IMR-90 (cell line): ENCODE data around the gene ZNF786. TPM values are rescaled to one million over a fixed set of nuclear protein-coding genes. Genes with fewer than 3 reads are reported as not detected.

Source experiments
- ATAC-seq: fragments of 200-7000 bp; cut with Tn5 transposase; 2 replicates; pipeline ENCODE4 v1.9.1; 2020; ENCODE audit warnings: low read depth, mild to moderate bottlenecking, moderate library complexity
- BruUV-seq: library from RNA; stranded (reverse); fragments of 400-500 nt; replicated peaks from 2 replicates; lab custom pipeline; 2021; lab: Mats Ljungman, UMichigan
- CTCF ChIA-PET: fragments of 300-600 bp; formaldehyde crosslinking; extraction: SDS; loops from one replicate; lab custom pipeline; 2021; ENCODE audit warnings: antibody characterized with exemption; lab: Yijun Ruan, JAX
- POLR2A ChIA-PET: fragments of 300-600 bp; sonication (Branson Sonifier 250); formaldehyde crosslinking; loops from one replicate; lab custom pipeline; 2022; ENCODE audit warnings: antibody characterized with exemption; ENCODE audit not compliant: unreplicated experiment; lab: Charles Lee
- DNase-seq: peaks from one replicate; pipeline ENCODE4 v3.0.0; 2013
- H2AFZ ChIP-seq: replicated peaks from 2 replicates; pipeline ENCODE3; 2013; ENCODE audit warnings: low read length, mild to moderate bottlenecking; ENCODE audit not compliant: poor library complexity
- H2AK5ac ChIP-seq: 2 replicates; pipeline ENCODE4 v1.6.1; 2013; ENCODE audit warnings: low read depth, low read length, inconsistent platforms
- H2AK9ac ChIP-seq: replicated peaks from 2 replicates; pipeline ENCODE3; 2013; ENCODE audit warnings: mild to moderate bottlenecking, low read depth, low read length, moderate library complexity; ENCODE audit not compliant: poor library complexity
- H2BK120ac ChIP-seq: 2 replicates; pipeline ENCODE4 v1.6.1; 2013; ENCODE audit warnings: low read depth, low read length, inconsistent platforms
- H2BK15ac ChIP-seq: 3 replicates; pipeline ENCODE4 v1.6.1; 2013; ENCODE audit warnings: low read depth, low read length, inconsistent platforms
- H2BK20ac ChIP-seq: 2 replicates; pipeline ENCODE4 v1.6.1; 2013; ENCODE audit warnings: low read depth, mild to moderate bottlenecking, inconsistent platforms, low read length, moderate library complexity
- H2BK5ac ChIP-seq: 2 replicates; pipeline ENCODE4 v1.6.1; 2013; ENCODE audit warnings: mild to moderate bottlenecking, low read depth, low read length, inconsistent platforms; ENCODE audit not compliant: poor library complexity, severe bottlenecking
- H3K14ac ChIP-seq: replicated peaks from 2 replicates; pipeline ENCODE4 v1.6.1; 2013; ENCODE audit warnings: low read depth, low read length, inconsistent platforms
- H3K18ac ChIP-seq: 2 replicates; pipeline ENCODE4 v1.6.1; 2013; ENCODE audit warnings: low read depth, low read length, control low read depth
- H3K23ac ChIP-seq: 2 replicates; pipeline ENCODE4 v1.6.1; 2013; ENCODE audit warnings: low read depth, low read length, inconsistent platforms
- H3K27ac ChIP-seq: 2 replicates; pipeline ENCODE4 v1.5.1; 2013; ENCODE audit warnings: mild to moderate bottlenecking, control low read depth, low read length; ENCODE audit not compliant: insufficient read depth
- H3K27me3 ChIP-seq: 2 replicates; pipeline ENCODE4 v1.6.1; 2013; ENCODE audit warnings: low read length; ENCODE audit not compliant: control insufficient read depth, insufficient read depth
- H3K36me3 ChIP-seq: 2 replicates; pipeline ENCODE4 v1.6.1; 2013; ENCODE audit warnings: low read length, mixed read lengths; ENCODE audit not compliant: control insufficient read depth, insufficient read depth
- H3K4ac ChIP-seq: 2 replicates; pipeline ENCODE4 v1.6.1; 2013; ENCODE audit warnings: low read depth, low read length, inconsistent platforms
- H3K4me1 ChIP-seq: 2 replicates; pipeline ENCODE4 v1.6.1; 2013; ENCODE audit warnings: low read length, mixed read lengths; ENCODE audit not compliant: control insufficient read depth, insufficient read depth
- H3K4me2 ChIP-seq: 2 replicates; pipeline ENCODE4 v1.6.1; 2013; ENCODE audit warnings: low read depth, mild to moderate bottlenecking, control low read depth, low read length, moderate library complexity
- H3K4me3 ChIP-seq: 2 replicates; pipeline ENCODE4 v1.5.1; 2013; ENCODE audit warnings: low read depth, mild to moderate bottlenecking, control low read depth, low read length, moderate library complexity; ENCODE audit not compliant: insufficient read depth
- H3K56ac ChIP-seq: 2 replicates; pipeline ENCODE4 v1.6.1; 2013; ENCODE audit warnings: low read length, inconsistent platforms; ENCODE audit not compliant: insufficient read depth; ENCODE audit errors: extremely low read depth
- H3K79me1 ChIP-seq, 2 experiments: 2 replicates each; pipeline ENCODE4 v1.6.1; 2013; ENCODE audit warnings: low read length in 2 of 2, inconsistent platforms in 1 of 2, low read depth in 1 of 2
- H3K9ac ChIP-seq: 2 replicates; pipeline ENCODE4 v1.6.1; 2013; ENCODE audit warnings: low read depth, low read length, control low read depth
- H3K9me1 ChIP-seq: 2 replicates; pipeline ENCODE4 v1.6.1; 2013; ENCODE audit warnings: low read length, inconsistent platforms; ENCODE audit not compliant: insufficient read depth
- H3K9me3 ChIP-seq: 2 replicates; pipeline ENCODE4 v1.6.1; 2013; ENCODE audit warnings: low read length; ENCODE audit not compliant: control insufficient read depth, insufficient read depth
- H4K20me1 ChIP-seq: 2 replicates; pipeline ENCODE4 v1.6.1; 2013; ENCODE audit warnings: low read length, inconsistent platforms; ENCODE audit not compliant: insufficient read depth
- H4K5ac ChIP-seq: 2 replicates; pipeline ENCODE4 v1.6.1; 2013; ENCODE audit warnings: mild to moderate bottlenecking, low read depth, low read length, control low read depth
- H4K8ac ChIP-seq, 2 experiments: 2 replicates each; pipeline ENCODE4 v1.6.1; 2013; ENCODE audit warnings: low read depth in 2 of 2, low read length in 2 of 2, control low read depth in 1 of 2, inconsistent platforms in 1 of 2
- H4K91ac ChIP-seq: 2 replicates; pipeline ENCODE4 v1.6.1; 2013; ENCODE audit warnings: low read depth, low read length, inconsistent platforms; ENCODE audit not compliant: insufficient read depth
- BHLHE40 ChIP-seq: fragments of 150-350 bp; IDR thresholded peaks from 2 replicates; pipeline ENCODE4 v1.6.1; 2016; ENCODE audit warnings: mild to moderate bottlenecking, low read depth, low read length
- CEBPB ChIP-seq: IDR thresholded peaks from 2 replicates; pipeline ENCODE4 v1.6.1; 2012; ENCODE audit warnings: low read depth, low read length, improper control_type of control experiment
- CHD1 ChIP-seq: IDR thresholded peaks from 2 replicates; pipeline ENCODE4 v1.6.1; 2012; ENCODE audit warnings: low read depth, low read length, improper control_type of control experiment
- CTCF ChIP-seq: conservative IDR thresholded peaks from 2 replicates; pipeline ENCODE4 v1.5.1; 2012; ENCODE audit warnings: mild to moderate bottlenecking, low read depth, low read length, improper control_type of control experiment
- FOS ChIP-seq: fragments of 150-350 bp; IDR thresholded peaks from 2 replicates; pipeline ENCODE4 v1.6.1; 2016; ENCODE audit warnings: low read depth, low read length
- MAFK ChIP-seq: IDR thresholded peaks from 2 replicates; pipeline ENCODE4 v1.6.1; 2012; ENCODE audit warnings: low read depth, low read length, improper control_type of control experiment
- MAZ ChIP-seq: IDR thresholded peaks from 2 replicates; pipeline ENCODE4 v1.6.1; 2012; ENCODE audit warnings: low read depth, mild to moderate bottlenecking, low read length, improper control_type of control experiment, moderate library complexity, borderline replicate concordance
- MXI1 ChIP-seq: IDR thresholded peaks from 2 replicates; pipeline ENCODE4 v1.6.1; 2012; ENCODE audit warnings: low read depth, mild to moderate bottlenecking, low read length, moderate library complexity, borderline replicate concordance
- POLR2A ChIP-seq: IDR thresholded peaks from 2 replicates; pipeline ENCODE4 v1.6.1; 2012; ENCODE audit warnings: mild to moderate bottlenecking, low read depth, low read length
- RAD21 ChIP-seq: IDR thresholded peaks from 2 replicates; pipeline ENCODE4 v1.6.1; 2012; ENCODE audit warnings: low read length, improper control_type of control experiment
- RCOR1 ChIP-seq: IDR thresholded peaks from 2 replicates; pipeline ENCODE4 v1.6.1; 2012; ENCODE audit warnings: mild to moderate bottlenecking, low read length, improper control_type of control experiment; ENCODE audit not compliant: insufficient replicate concordance
- RFX5 ChIP-seq: IDR thresholded peaks from 2 replicates; pipeline ENCODE4 v1.8.0; 2012; ENCODE audit warnings: low read depth, mild to moderate bottlenecking, low read length, moderate library complexity
- USF2 ChIP-seq: fragments of 150-350 bp; IDR thresholded peaks from 2 replicates; pipeline ENCODE4 v1.6.1; 2017; ENCODE audit warnings: mild to moderate bottlenecking, antibody characterized with exemption, low read length, low read depth
- WGBS, 2 experiments: methylation state at CpG; one replicate each; pipeline versions ENCODE4 v1.1.5 to v1.1.7; 2013; ENCODE audit warnings: missing lambda C conversion rate in 2 of 2; ENCODE audit not compliant: insufficient read length in 1 of 2; ENCODE audit errors: extremely low coverage in 2 of 2; 5-methylcytosine and 5-hydroxymethylcytosine counted together
- dilution Hi-C: fragments of 300-500 bp; cut with HindIII; formaldehyde crosslinking; loops from one replicate; pipeline ENCODE4 v1.14.3; 2018; ENCODE audit warnings: low sequenced_read_pairs; ENCODE audit not compliant: unreplicated experiment
- in situ Hi-C: fragments of 300-500 bp; cut with MboI; formaldehyde crosslinking; loops from 3 replicates; pipeline ENCODE4 v1.14.3; 2019; ENCODE audit warnings: low sequenced_read_pairs, inconsistent platforms, mixed read lengths
- intact Hi-C: fragments of 100-400 bp; cut with micrococcal nuclease; formaldehyde crosslinking; loops from 2 replicates; pipeline ENCODE4 v1.10.0; 2022
- polyA plus RNA-seq, 3 experiments: library from polyadenylated mRNA; depleted of rRNA; stranded (reverse); fragments of >200 nt; gene quantifications; 2 replicates each; pipeline ENCODE4 v1.2.3, GENCODE V29; 2012; ENCODE audit warnings: low replicate concordance in 1 of 3
- total RNA-seq: library from RNA; depleted of rRNA; stranded (reverse); fragments of >200 nt; gene quantifications from 2 replicates; pipeline ENCODE4 v1.2.3, GENCODE V29; 2012

The ZNF786 gene
- total and polyA plus RNA-seq, 2 of the 4 experiments (the other 2 are of a cell fraction): 2.8 to 7.3 TPM

- dilution Hi-C loops (no loop called here), intact Hi-C loops (no loop called here), in situ Hi-C loops (no loop called here)
- Histone ChIP-seq H3K4me1 (peaks cover 3% of the 10 kb centered on the region), H3K9me1 (no peaks in the 10 kb centered on the region; the same call in 1 of the 2 replicates), H3K4ac (no peak overlapping the region), H2BK15ac (no peak overlapping the region), H3K4me2 (no peak overlapping the region), H3K79me1 (peaks cover 18 to 28% of the 10 kb centered on the region in 2 experiments), H3K18ac (no peak overlapping the region), H3K23ac (no peak overlapping the region), H3K9me3 (peaks cover 4% of the 10 kb centered on the region), H2AFZ (no peak overlapping the region), H4K5ac (no peak overlapping the region), H4K20me1 (no peaks in the 10 kb centered on the region), H4K91ac (no peak overlapping the region), H3K56ac (no peak overlapping the region), H2BK5ac (no peak overlapping the region), H3K36me3 (peaks cover 9% of the 10 kb centered on the region), H2BK20ac (no peak overlapping the region), H2AK5ac (no peak overlapping the region), H3K9ac (no peak overlapping the region), H4K8ac (no peak overlapping the region), H2BK120ac (no peak overlapping the region), H3K4me3 (no peak overlapping the region), H3K14ac (no peak overlapping the region), H3K27me3 (no peaks in the 10 kb centered on the region), H3K27ac (no peak overlapping the region), H2AK9ac (no peak overlapping the region)
- TF ChIP-seq BHLHE40: no peak
- TF ChIP-seq POLR2A: no peak
- TF ChIP-seq RAD21: no peak
- TF ChIP-seq CEBPB: no peak
- no peak for TF ChIP-seq RFX5
- no peak for TF ChIP-seq USF2
- no peak for TF ChIP-seq CTCF
- TF ChIP-seq CHD1: no peak
- TF ChIP-seq MAZ: no peak
- TF ChIP-seq RCOR1: no peak
- no peak for TF ChIP-seq MAFK
- TF ChIP-seq MXI1: no peak
- TF ChIP-seq FOS: no peak
- no TSS peak for BruUV-seq
- CTCF ChIA-PET: no interaction called here
- POLR2A ChIA-PET: no interaction called here
- ATAC-seq: no peak
- DNase-seq: no peak
- WGBS, 2 experiments: 81% methylated on average over 2 of the region's 5 CpGs; no CpG with 5 or more reads in 1 of the 2 experiments
These were observed 40.2 kb upstream of the ZNF786 start for GRCh38 chr7:149130572-149131198.
